HG03378 (cell line): Measurements from ENCODE around the gene CTBP2.

Experiments used
- ATAC-seq: cut with Tn5 transposase; IDR thresholded peaks from one replicate; pipeline ENCODE4 v1.9.1; 2021; ENCODE audit warnings: mild to moderate bottlenecking, moderate library complexity; ENCODE audit not compliant: unreplicated experiment

CTBP2 gene

DNA sequence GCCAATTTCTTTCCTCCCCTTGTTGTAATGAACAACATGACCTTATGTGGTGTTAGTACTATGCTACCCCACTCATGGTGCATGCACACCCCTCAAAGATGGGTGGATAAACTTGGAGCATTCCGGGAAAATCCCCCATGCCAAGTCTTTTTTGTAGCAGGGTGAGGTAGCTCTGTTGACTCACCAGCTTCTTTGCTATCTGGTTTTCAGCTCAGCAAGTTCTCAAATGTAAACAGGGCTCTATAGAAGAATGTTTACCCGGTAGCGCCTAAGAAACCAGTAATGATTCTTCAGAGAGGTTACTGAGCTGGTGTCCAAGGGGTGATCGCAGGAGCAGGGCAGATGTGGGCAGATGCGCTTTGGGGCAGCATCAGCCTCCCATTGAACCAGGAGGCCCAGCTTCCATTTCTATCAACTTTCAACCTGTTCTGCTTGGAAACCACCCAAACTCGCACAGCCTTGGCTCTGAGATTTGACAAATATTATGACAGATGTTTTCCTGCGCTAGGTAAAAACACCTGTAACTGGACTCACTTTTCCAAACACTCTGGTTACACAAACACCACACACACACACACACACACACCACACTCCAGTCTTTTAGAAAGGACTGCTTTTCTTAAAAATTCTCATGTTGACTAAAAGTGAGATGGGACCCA lies 130.7 kb downstream of the CTBP2 start:
- no peak for ATAC-seq

DNA sequence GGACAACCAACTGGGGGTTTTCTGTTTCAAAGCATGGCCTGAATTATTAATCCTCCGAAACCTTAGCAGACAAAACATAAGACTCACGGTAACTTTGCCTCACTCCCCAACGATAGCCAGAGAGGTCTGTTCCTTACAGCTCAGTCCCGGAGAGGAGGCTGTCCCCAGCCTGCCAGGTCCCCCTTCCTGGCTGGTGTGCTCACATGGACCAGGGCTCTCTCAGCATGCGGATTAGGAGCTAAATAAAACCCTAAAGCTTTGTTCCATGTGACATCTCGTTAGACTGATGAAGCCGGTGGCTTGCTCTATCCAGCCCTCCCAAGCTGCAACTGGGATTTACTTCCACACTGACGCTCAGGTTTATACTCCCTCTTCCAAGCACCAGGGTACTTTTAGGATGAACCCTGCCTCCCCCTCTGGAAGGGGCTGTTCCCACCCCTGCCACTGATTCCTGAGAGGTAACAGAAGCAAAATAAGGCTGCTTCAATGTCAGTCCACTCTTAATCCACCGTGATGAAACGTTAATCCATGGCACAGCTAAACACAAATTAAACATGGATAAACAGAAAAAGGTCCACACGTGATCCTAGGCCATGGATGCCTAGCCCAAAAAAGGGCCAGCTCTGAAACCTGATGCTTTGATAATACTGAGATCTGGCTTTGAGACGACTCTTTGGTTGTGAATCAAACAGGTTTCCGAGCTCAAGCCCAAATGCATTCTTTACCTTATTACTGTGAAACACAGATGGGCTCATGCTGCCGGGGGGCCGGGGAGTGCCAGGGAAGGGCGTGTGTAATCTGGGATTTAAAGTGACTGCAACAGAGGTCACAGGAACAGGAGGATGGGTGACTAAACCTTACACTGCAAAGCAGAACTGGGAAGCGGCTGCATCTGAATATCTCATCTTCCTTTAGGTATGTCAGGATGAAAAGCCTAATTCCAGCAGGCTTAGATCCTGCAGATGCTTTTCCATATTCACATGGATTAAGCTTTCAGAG lies 132.2 kb downstream of the CTBP2 start:
- no peak for ATAC-seq

DNA sequence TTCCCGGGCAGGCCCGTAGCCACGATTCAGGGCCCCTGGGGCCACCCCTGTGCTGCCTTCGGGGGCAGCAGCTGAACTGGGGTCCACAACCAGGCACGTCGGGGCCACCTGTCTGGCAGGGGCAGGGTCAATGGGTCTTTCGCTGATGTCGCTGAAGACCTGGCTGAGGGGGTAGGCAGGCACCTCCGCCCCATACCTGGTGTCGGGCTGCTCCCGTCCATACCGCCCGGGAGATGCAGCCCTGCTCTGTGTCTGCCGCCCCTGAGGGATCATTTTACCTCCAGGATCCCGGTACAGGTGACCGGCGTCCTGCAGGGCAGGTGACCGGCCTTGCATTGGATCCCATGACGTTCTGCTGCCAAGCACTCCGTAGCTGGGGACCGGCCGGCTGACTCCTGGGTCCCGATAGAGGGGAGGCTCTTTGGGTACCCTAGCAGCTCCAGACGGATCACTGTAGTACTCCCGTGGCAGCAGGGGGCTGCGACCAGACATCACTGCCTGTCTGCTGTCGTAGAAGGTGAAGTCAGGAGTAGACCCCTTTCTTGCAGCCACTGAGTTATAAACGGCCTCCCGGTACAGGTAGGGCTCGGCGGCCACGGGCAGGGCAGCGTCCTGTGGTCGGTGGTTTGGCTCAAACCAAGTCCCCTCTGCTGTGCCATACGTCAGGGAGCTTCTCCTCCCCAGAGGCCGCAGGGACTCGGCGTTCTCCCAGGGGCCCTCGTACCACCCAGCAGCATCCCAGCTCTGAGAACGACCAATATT lies 133.2 kb downstream of the CTBP2 start:
- ATAC-seq: no peak

DNA sequence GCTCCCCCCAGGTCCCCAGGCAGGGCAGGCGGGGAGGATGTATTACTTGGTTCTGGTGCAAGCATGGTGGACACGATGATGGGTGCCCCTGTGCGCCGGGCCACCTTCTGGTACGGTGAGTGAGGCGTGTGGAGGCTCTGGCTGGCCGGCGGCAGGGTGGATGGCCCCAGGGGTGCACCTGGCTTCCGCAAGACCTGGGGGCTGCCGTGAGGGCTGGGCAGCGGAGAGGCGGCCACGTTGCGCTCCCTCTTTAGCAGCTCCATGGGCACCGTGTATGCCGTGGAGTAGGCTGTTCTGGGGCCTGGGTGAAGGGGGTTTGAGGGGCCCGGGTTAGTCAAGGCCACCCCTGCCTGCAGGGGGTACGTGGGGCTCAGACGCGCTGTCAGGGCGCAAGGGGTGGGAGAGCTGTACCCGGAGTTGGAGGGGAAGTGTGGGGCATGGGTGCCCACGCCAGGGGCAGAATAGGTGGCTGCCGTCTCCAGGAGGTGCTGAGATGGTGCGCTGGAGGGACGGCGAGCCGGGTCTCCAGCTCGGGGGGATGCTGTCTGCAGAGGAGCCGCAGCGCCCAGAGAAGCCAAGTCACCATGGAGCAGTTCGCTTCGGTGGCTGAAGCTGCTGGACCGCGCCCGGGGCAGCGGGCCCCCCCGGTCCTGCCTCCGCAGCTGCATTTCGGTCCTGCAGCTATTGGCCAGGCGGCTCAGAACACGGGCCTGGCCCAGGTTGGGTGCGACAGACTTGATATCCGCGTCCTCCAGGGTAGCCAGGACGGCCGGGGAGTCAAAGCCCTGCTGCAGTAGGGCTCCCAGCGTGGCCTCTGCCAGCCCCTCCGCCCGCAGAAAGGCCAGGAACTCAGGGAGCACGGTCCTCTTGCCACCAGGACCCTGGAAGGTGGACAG lies 134.1 kb downstream of the CTBP2 start:
- ATAC-seq: no peak

DNA sequence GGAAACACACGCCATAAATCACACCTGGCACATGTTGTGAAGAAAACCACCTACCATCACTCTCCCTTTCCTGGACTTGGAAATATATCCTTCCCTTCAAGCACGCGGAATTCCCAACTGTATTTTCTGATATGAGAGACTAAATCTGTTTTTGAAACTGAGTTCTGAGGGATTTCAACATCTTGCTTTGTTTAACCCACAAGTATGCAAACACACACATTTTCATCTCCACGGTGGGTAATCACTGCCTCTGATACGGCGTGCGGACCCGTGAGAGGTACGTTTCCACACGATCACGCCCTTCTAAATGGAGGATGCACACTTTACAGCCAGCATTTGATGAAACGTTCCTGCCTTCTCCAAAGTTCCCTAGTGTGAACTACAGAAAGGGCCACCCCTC lies 135.0 kb downstream of the CTBP2 start:
- ATAC-seq: no peak

DNA sequence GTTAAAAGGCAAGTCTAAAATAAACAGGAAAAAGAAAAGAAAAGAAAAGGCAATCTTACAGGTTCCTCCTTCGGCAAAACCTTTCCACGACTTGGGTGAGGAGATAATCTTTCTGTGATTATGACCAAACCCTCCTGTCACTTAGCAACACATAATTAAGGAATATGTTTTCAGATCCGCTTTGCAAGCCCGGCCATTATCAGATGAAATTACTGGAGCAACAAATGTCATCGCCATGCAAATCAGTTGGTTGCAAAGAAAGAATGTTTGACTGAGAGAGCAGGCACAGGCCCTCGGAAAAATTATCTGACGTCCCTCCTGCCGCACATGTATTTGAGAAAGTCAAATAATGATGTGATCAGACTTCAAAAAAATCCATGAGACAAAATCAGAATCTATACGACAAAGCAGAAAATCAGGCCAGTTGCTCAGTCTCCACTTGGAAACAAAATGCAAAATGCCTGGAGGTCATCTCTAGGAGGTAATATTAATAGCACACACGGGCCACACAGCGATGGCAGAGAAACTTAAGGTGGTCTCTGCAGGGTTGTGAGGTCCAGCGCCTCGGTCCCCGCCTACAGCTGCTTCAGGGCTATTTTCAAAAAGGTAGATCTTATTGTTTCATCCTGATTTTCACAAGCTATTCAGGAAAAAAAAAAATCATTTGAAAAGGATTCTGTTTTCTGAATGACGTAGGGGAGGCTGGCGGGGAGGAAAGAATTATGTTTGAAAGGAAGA lies 135.7 kb downstream of the CTBP2 start:
- ATAC-seq: no peak

DNA sequence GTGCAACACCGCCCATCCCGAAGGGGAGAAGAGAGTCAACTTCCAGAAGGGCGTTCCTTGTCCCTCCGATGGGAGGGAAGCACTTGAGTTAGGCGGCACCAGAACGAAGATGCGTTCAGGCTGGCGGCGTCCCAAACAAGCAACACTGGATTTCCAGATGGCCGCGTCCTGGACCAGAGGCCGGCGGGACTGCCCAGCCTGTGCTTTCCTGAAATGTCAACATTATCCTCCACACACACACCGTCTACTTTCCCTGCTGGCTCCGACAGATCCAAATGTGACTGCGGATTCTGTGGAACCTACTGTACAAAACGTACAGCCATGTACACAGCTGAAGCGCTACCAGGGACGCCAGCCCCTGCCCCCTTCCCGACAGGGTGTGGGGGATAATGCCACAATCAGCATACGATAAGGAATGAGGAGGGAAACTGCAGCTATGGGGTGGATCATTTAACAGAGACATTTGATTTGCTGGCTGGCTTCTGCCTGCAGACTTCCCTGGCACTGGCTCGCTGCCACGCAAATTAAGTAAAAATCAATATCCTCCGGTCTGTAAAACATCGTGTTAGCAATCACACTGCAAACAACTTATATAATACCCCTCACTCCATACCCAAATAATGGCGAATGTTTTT lies 136.4 kb downstream of the CTBP2 start:
- no peak for ATAC-seq

DNA sequence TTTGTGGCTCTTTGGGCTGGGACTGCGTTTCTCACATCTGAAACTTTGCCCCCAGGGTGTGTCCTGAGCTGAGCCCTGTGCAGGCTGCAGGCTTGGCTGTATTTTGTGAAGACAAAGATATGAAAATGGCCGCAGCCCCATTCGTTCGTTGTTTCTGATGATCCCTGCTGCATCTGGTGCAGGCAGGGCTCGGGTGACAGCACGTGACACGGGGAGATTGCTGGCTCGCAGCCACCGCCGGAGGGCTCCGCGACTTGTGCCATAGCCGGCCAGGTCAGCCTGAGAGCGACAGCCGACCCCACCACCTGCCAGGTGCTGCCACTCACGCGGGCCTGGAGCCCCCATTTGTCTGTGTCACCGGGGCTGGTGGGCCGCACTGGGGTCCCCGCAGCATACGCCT lies 137.1 kb downstream of the CTBP2 start:
- no peak for ATAC-seq

DNA sequence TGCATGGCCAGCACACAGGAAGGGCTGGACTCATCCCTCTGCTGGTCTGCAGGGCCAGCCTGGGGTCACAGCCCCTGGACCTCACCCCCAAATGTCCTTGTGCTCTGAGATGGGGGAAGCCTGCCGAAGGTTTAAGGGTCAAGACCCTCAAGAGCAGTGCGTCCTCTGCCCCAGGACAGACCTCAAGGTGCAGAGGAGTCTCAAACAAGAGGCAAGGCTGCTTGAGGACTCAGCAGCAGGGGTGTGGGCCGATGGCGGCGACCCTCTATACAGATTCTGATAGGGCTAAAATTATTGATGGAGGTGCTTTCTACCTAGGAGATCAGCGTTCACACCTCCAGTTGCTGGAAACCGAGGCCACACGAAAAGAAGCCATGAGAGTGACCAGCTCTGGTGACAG lies 137.7 kb downstream of the CTBP2 start:
- no peak for ATAC-seq

DNA sequence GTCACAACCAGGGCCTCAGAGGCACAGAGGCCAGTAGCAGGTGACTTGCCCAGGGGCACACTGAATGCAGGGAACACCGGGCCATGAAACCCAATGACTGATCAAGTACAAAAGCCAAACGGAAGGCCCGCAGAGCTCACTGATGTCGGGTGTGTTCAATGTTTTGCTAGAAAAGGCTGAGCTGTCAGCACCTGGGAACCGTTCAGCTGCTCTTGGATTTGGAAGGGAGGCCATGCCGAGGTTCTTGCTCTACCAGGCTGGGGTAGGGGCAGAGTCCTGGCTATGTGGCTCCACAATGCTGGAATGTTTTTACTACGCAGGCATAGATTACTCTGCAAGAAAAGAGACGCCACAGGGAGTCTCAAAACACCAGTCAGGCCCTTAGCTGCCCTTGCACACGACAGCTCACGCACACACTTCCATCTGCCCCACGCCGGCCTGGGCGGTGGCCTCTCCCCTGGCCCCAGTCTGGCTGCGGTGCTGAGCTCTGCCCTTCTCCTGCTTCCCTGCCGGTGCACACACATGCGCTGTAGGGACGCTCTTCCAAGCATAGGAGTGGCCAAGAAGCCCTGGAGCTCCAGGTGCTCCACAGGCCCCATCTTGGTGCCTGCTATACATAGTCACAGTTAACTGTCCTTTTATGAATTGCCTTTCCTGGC lies 138.5 kb downstream of the CTBP2 start:
- no peak for ATAC-seq

DNA sequence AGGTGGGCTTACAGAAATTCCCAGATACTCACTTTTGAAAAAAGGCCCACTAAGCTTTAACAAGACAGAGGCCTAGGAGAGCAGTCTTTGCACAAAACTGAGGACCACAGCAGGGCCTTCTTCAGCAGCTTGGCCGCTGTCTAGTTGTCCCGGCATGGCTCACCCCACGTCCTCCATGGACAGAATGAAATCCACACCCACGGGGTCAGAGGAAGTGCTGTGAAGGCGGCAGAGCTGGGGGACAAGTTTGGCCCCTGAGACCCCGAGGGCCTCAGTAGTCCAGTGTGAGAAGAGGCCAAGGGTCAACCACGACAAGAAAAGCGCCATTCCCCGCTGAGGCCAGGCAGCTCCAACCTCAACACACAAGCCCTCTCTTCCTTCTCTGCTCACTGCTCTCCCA lies 139.5 kb downstream of the CTBP2 start:
- ATAC-seq: no peak

DNA sequence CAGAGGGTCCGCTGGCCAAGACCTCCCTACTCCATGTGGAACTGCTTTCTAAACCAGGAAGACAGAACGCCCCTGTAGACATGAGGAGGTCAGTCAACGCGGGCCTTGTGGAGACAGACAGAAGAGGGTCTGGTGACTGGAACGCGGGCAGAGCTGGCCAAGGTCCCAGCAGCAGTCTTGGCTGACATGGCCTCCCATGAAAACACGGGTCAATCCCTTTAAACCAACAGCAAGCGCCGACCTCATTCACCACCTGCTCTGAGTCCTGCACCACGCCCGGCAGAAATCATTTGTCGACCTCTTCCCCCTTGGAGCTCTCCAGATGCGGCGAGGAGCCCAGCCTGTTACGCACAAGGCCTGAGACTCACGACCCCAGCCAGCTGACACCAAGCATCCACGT lies 140.0 kb downstream of the CTBP2 start:
- ATAC-seq: no peak

DNA sequence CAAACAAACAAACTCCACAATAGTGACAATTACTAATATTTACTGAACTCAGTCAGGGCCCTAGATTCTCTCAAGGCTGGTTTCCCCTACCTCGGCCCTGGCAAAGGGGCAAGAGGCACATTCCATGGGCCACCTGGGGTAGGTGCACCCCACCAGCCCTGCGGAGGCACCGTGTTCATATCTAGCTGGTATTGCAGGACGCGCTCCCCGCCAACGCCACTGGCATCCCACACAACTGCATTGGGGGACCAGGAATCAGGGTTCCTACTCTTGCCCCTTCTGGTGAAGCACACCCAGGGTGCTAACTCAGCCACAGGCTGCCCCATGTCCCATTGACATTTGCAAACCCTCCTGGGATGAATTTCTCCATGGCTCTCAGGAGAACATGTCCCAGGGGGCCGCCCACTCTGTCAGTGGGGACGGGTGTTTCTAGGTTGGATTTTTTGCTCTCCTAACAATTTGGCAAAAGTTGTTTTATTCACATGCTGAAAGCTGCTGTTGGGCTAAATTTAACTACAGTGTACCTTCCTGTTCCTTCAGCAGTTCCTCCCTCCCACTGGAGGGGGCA lies 141.7 kb downstream of the CTBP2 start:
- ATAC-seq: no peak

DNA sequence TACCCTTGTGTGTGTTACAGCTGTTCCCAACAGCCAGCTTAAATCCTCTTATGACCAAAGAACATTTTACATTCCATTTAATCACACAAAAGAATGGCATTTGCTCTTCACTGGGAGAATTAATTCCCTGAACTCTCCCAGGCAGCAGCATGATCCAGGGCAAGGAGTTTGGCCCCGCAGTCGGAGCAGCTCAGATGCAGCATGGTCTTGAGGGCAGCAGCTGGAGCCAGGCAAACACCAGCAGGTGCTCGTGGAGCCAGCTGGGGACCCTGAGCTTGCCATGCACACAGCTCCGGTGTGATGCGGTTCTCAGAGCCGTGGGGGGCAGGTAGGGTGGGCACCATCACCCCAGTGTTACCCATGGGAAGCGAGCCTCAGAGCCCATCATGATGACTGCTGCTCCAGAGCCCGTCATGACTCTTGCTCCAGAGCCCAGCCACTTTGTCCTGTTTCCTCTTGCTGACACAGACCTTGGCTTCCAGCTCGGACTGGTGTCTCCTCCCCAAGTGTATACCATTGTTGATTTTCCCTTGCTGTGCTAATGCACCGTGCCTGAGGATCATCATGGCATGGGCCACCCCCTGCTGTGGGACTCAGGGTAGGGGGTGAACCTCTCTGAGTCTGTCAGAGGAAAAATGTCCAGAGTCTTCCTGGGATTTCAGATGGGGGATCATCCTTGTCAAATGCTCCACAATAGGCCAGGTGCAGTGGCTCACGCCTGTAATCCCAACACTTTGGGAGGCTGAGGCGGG lies 142.6 kb downstream of the CTBP2 start:
- ATAC-seq: no peak

DNA sequence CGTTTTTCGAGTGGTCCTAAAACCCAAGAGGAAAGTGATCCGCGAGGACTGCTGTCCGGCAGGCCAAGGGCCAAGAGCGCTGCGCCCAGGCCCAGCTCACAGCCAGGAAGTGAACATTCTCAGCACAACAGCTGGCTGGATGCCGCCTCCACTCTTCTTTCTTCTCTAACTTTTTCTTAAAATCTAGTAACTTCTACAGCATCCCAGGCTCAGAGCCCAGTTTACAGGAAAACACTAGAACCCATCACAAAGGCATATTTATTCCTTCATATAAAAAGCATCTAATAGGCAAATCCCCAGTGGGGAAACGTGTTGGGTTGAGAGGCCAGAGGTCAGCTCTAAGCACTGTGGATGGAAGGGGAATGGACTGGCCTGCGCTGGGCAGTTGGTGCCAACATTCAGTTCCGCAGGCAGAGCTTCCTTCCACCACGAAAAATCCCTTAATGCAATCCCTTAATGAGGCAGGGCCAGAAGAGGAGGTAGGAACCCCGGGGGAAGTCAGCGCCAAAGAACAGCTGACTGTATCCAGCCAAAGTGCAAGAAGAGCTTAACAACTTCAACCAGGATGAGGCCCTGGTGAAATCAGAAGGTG lies 143.7 kb downstream of the CTBP2 start:
- ATAC-seq: no peak

DNA sequence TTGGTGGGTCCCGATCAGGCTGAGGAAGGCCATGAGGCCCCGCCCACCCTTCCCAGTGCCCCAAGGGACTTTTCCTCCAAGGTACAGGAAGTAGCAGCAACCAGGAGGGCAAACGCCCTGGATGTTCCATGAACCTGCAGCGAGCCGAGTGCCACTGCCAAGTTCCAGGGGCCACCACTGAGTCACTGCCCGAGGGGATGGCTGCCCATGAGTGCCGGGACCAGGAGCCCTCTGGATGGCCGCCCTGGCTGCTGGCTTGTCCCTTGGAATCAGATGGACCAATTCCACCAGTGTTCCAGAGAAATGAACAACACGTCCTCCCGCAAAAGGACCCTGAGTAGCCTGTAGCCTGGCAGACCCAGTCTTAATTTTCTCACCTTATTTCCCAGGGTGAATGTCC lies 144.2 kb downstream of the CTBP2 start:
- no peak for ATAC-seq

DNA sequence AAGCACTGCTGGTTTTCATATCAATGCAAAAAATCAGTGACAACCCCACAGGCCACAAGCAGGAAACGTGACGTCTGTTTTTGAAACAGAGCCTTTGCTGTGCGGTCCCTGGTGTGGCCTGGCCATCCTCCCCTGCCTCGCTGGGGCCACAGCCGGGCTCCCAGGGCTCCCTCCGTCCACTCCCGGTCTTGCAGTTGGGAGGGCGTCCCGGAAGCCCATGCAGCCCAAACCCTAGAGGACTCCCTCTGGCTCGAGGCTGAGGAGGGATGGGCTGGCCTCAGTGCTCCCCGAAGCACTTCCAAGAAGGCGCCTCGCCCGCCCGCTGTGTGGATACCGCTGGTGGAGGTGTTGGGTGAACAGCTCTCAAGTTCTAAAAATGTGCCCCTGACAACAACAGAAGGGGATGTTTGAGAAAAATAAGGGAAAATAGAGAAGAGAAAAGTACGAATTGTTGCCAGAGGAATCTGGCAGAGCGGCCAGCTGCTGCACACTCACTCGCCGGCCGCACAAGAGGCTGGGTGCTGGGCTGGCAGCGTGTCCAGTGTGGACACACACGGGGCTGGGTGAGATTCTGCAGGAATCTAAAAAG lies 144.9 kb downstream of the CTBP2 start:
- ATAC-seq: no peak
